OCI-LY7 (cell line): ENCODE results near the gene GCH1. TPM values are rescaled to one million over a fixed set of nuclear protein-coding genes. Genes with fewer than 3 reads are reported as not detected.

Source experiments
- BruUV-seq: library from RNA; stranded (reverse); fragments of 400-500 nt; replicated peaks from 2 replicates; lab custom pipeline; 2021; lab: Mats Ljungman, UMichigan
- CTCF ChIA-PET: fragments of 300-600 bp; sonication (Branson Sonifier 250); formaldehyde crosslinking; loops from one replicate; lab custom pipeline; 2022; ENCODE audit warnings: antibody characterized with exemption; ENCODE audit not compliant: unreplicated experiment; lab: Charles Lee
- POLR2A ChIA-PET: fragments of 300-600 bp; sonication (Branson Sonifier 250); formaldehyde crosslinking; loops from one replicate; lab custom pipeline; 2022; ENCODE audit warnings: antibody characterized with exemption; lab: Charles Lee
- DNase-seq: peaks from one replicate; pipeline ENCODE4 v3.0.0-alpha.2; 2015; ENCODE audit warnings: low spot score
- H2AFZ ChIP-seq: fragments of 200-600 bp; sonication (generic), shearing (Covaris generic); 2 replicates; pipeline ENCODE4 v1.6.1; 2014; ENCODE audit warnings: mild to moderate bottlenecking, antibody characterized with exemption, low read length, moderate library complexity
- H3K27ac ChIP-seq: fragments of 200-600 bp; sonication (generic); 2 replicates; pipeline ENCODE4 v1.5.1; 2014; ENCODE audit warnings: mixed run types, low read depth, mild to moderate bottlenecking, moderate library complexity, low read length, inconsistent platforms; ENCODE audit not compliant: poor library complexity, severe bottlenecking
- H3K36me3 ChIP-seq: fragments of 200-600 bp; sonication (generic); 2 replicates; pipeline ENCODE4 v1.6.1; 2014; ENCODE audit warnings: mild to moderate bottlenecking, antibody characterized with exemption, low read length, moderate library complexity, mixed read lengths; ENCODE audit not compliant: insufficient read depth
- H3K4me1 ChIP-seq: fragments of 200-600 bp; sonication (generic); 2 replicates; pipeline ENCODE4 v1.5.1; 2014; ENCODE audit warnings: mild to moderate bottlenecking, low read length; ENCODE audit not compliant: insufficient read depth, poor library complexity, severe bottlenecking
- H3K4me2 ChIP-seq: fragments of 200-600 bp; sonication (generic); 2 replicates; pipeline ENCODE4 v1.6.1; 2014; ENCODE audit warnings: mild to moderate bottlenecking, low read length
- H3K4me3 ChIP-seq: fragments of 200-600 bp; sonication (generic); 2 replicates; pipeline ENCODE4 v1.5.1; 2014; ENCODE audit warnings: mild to moderate bottlenecking, low read depth, low read length; ENCODE audit not compliant: poor library complexity, severe bottlenecking
- H3K79me2 ChIP-seq: fragments of 200-600 bp; sonication (generic); 2 replicates; pipeline ENCODE4 v1.6.1; 2016; ENCODE audit warnings: low read depth, mild to moderate bottlenecking, low read length, moderate library complexity, mixed read lengths; ENCODE audit not compliant: insufficient read depth
- H3K9me2 ChIP-seq: fragments of 200-600 bp; sonication (generic); 2 replicates; pipeline ENCODE4 v1.6.1; 2016; ENCODE audit warnings: mild to moderate bottlenecking, low read length, mixed read lengths; ENCODE audit not compliant: insufficient read depth
- H3K9me3 ChIP-seq: fragments of 200-600 bp; sonication (generic); 2 replicates; pipeline ENCODE4 v1.6.1; 2014; ENCODE audit warnings: mild to moderate bottlenecking, mixed run types, low read length, mixed read lengths
- H4K20me1 ChIP-seq: fragments of 200-600 bp; sonication (generic); 2 replicates; pipeline ENCODE4 v1.6.1; 2014; ENCODE audit warnings: mild to moderate bottlenecking, antibody characterized with exemption, low read length, moderate library complexity, mixed read lengths; ENCODE audit not compliant: insufficient read depth
- CTCF ChIP-seq: fragments of 200-600 bp; sonication (generic); conservative IDR thresholded peaks from 2 replicates; pipeline ENCODE4 v1.5.1; 2014; ENCODE audit warnings: mild to moderate bottlenecking, antibody characterized with exemption, low read length, moderate library complexity, mixed read lengths
- EZH2phosphoT487 ChIP-seq: fragments of 200-600 bp; sonication (generic); IDR thresholded peaks from 2 replicates; pipeline ENCODE4 v1.6.1; 2018; ENCODE audit warnings: low read depth, borderline replicate concordance, mild to moderate bottlenecking, mixed run types, antibody characterized with exemption, low read length, moderate library complexity, mixed read lengths
- intact Hi-C: fragments of 100-400 bp; cut with micrococcal nuclease; formaldehyde crosslinking; loops from one replicate; pipeline ENCODE4 v1.10.0; 2022; ENCODE audit not compliant: unreplicated experiment
- total RNA-seq, 2 experiments: library from RNA; depleted of rRNA in 1 of 2; stranded (reverse); fragments of >200 nt in 1 of 2; shearing (Covaris generic) in 1 of 2; gene quantifications; 2 replicates each; pipeline ENCODE4 v1.2.3, GENCODE V29; 2014 to 2022

The GCH1 gene
- total RNA-seq, 2 experiments from 2014 or later = 14.7 to 22.5 TPM

DNA sequence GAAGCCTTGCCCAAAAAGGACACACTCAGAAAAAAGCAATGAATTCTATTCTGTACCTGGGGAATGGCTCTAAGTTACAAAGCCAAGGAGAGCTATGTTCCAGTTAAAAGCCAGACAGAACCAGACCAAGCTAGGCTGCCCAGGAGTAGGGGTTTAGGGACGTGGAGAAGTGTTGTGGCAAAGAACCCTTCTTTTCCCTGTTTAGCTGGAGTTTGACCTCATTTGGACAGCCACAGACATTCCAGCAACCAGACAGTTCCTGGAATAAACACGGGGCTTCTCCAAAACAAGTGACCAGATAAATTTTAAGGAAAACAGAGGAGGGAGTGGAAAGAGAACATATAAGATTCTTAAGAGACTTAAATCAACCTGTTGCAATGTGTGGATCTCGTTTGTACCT, 62.3 kb downstream of the GCH1 start:
- CTCF ChIA-PET = no interaction called here
- H3K27ac ChIP-seq = no peak overlapping the region

GRCh38 chr14:54839701-54840119, 62.9 kb downstream of the GCH1 start:
- Histone ChIP-seq H4K20me1 (no peaks in the 10 kb centered on the region), H3K9me2 (no peaks in the 10 kb centered on the region), H3K4me1 (no peaks in the 10 kb centered on the region), H3K9me3 (no peaks in the 10 kb centered on the region), H3K4me2 (no peak overlapping the region), H3K36me3 (no peaks in the 10 kb centered on the region), H3K79me2 (no peaks in the 10 kb centered on the region), H2AFZ (no peak overlapping the region), H3K27ac (no peak overlapping the region), H3K4me3 (no peak overlapping the region)
- ChIA-PET POLR2A (interaction anchor here (0.5 to 0.6 kb wide), 2 partner anchors 11 to 218 kb away, joined by 3 to 4 read pairs; no protein-coding TSS in a partner anchor), CTCF (no interaction called here)
- no TSS peak for BruUV-seq
- no peak for TF ChIP-seq CTCF
- no peak for TF ChIP-seq EZH2phosphoT487
- intact Hi-C loops = no loop called here
- DNase-seq = no peak

More for the DNA sequence above, 62.3 kb downstream of the GCH1 start:
- Histone ChIP-seq H3K9me2 (no peaks in the 10 kb centered on the region), H3K79me2 (no peaks in the 10 kb centered on the region), H2AFZ (no peak overlapping the region), H3K4me2 (no peak overlapping the region), H3K9me3 (no peaks in the 10 kb centered on the region), H3K36me3 (no peaks in the 10 kb centered on the region), H3K4me3 (no peak overlapping the region), H3K4me1 (no peaks in the 10 kb centered on the region), H4K20me1 (no peaks in the 10 kb centered on the region)
- intact Hi-C loops = no loop called here
- no TSS peak for BruUV-seq
- DNase-seq = no peak
- TF ChIP-seq EZH2phosphoT487 (no peak), CTCF (no peak)
- POLR2A ChIA-PET = interaction anchor here (0.5 kb wide), 1 partner anchor 11 kb away, joined by 3 read pairs; no protein-coding TSS in a partner anchor

DNA sequence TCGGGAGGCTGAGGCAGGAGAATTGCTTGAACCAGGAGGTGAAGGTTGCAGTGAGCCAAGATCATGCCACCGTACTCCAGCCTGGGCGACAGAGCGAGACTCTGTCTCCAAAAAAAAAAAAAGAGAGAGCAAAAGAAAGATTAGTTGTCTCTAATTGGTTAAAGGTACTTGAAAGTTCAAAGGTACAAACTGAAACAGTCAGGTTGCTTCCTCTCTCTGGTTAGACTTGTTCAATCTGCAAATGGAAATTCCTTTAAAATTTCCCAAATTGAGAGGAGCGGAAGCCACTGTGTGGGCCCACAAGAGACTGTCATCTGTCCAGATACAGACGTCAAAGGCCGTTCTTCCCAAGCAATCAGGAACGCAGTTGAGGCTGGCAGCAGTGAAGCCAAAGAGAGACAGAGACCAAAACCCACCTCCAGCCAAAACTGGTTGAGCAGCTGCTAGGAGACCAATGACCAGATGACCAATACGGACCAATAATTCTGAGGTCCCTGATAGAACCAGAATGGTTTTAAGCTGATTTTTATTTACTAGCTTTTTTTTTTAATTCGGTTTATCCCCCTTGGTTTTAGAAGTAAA, 63.6 kb downstream of the GCH1 start:
- intact Hi-C loops = no loop called here
- ChIA-PET POLR2A (interaction anchor here (0.6 kb wide), 1 partner anchor 217 kb away, joined by 4 read pairs; no protein-coding TSS in a partner anchor), CTCF (no interaction called here)
- no peaks in the 10 kb centered on the region for H3K79me2 ChIP-seq
- H3K9me2 ChIP-seq = no peaks in the 10 kb centered on the region
- no peaks in the 10 kb centered on the region for H4K20me1 ChIP-seq
- H3K9me3 ChIP-seq = no peaks in the 10 kb centered on the region
- BruUV-seq = no TSS peak
- no peak overlapping the region for H3K4me2 ChIP-seq
- H3K27ac ChIP-seq = no peak overlapping the region
- DNase-seq = no peak
- TF ChIP-seq CTCF (no peak), EZH2phosphoT487 (no peak)
- H3K4me3 ChIP-seq = no peak overlapping the region
- no peaks in the 10 kb centered on the region for H3K36me3 ChIP-seq
- no peaks in the 10 kb centered on the region for H3K4me1 ChIP-seq
- no peak overlapping the region for H2AFZ ChIP-seq
